ENCODE data around the gene CWC15. TPM values are rescaled to one million over a fixed set of nuclear protein-coding genes. Genes with fewer than 3 reads are reported as not detected.

Gene CWC15
- total RNA-seq, 4 donors from 2014 or later = 11.5 to 67.2 (median 56.9) TPM

- H3K27ac ChIP-seq = peak overlapping the region; percentile 83 to 94
- H3K4me3 ChIP-seq = no peak overlapping the region
- TF ChIP-seq POLR2A (IDR thresholded peaks at IDR 0.05) = no peak
- TF ChIP-seq, protein P1, sequence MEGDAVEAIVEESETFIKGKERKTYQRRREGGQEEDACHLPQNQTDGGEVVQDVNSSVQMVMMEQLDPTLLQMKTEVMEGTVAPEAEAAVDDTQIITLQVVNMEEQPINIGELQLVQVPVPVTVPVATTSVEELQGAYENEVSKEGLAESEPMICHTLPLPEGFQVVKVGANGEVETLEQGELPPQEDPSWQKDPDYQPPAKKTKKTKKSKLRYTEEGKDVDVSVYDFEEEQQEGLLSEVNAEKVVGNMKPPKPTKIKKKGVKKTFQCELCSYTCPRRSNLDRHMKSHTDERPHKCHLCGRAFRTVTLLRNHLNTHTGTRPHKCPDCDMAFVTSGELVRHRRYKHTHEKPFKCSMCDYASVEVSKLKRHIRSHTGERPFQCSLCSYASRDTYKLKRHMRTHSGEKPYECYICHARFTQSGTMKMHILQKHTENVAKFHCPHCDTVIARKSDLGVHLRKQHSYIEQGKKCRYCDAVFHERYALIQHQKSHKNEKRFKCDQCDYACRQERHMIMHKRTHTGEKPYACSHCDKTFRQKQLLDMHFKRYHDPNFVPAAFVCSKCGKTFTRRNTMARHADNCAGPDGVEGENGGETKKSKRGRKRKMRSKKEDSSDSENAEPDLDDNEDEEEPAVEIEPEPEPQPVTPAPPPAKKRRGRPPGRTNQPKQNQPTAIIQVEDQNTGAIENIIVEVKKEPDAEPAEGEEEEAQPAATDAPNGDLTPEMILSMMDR (IDR thresholded peaks at IDR 0.05) = no peak
- H3K27me3 ChIP-seq = no peaks in the 10 kb centered on the region
- intact Hi-C loops (cut with DNase I; ENCODE audit: low total_unique reads) = no loop called here
- peaks cover 8 to 13% of the 10 kb centered on the region in 2 donors for H3K4me1 ChIP-seq
- DNase-seq = no peak
- no peaks in the 10 kb centered on the region for H3K36me3 ChIP-seq
- H3K9me3 ChIP-seq = no peaks in the 10 kb centered on the region
Observed at GRCh38 chr11:94926271-94926625, 47.1 kb downstream of the CWC15 start.

DNA sequence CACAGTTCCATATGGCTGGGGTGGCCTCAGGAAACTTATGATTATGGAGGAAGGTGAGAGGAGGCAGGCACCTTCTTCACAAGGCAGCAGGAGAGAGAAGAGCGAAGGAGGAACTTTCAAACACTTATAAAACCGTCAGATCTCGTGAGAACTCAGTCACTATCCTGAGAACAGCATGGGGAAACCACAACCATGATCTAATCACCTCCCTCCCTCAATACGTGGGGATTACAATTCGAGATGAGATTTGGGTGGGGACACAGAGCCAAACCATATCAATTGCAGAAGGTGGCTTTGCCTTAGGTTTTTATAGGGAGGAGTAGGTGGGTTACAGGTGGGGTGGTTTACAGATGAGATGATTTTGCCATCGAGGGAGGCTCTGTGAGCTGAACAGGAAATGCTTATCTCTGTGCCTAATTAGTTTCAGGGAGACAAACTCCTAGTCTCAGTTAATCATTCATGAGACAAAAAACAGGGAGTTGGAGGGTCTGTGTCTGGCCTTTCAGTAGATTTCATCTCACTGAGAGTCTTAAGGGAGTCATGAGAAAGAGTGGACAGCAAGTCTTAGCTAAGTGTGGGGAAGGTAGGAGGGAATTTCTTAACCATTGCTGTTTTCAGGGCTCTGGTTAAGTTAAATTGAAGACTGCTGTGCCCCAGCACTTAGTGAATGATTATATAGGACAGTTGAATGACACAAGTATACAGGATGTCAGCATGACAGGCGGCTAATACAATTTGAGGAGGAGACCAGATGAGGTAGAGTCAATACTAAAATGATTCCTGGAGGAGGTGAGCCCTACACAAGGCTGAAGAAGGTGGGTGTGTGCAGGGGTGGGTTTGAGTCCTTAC is 47.7 kb downstream of the CWC15 start:
- H3K4me3 ChIP-seq = no peak overlapping the region
- intact Hi-C loops (cut with DNase I; ENCODE audit: low total_unique reads) = no loop called here
- TF ChIP-seq, protein P1 (IDR thresholded peaks at IDR 0.05) = no peak
- TF ChIP-seq POLR2A (IDR thresholded peaks at IDR 0.05) = no peak
- H3K27me3 ChIP-seq = no peaks in the 10 kb centered on the region
- no peak for DNase-seq
- peak overlapping the region; percentile 83 to 94 for H3K27ac ChIP-seq
- H3K4me1 ChIP-seq = peaks cover 8 to 13% of the 10 kb centered on the region in 2 donors
- no peaks in the 10 kb centered on the region for H3K36me3 ChIP-seq
- no peaks in the 10 kb centered on the region for H3K9me3 ChIP-seq

GRCh38 chr11:94924612-94925011 is 48.7 kb downstream of the CWC15 start:
- no peak for DNase-seq
- H3K4me3 ChIP-seq = no peak overlapping the region
- H3K27me3 ChIP-seq = no peaks in the 10 kb centered on the region
- intact Hi-C loops (cut with DNase I; ENCODE audit: low total_unique reads) = no loop called here
- H3K27ac ChIP-seq = peak overlapping the region; percentile 83 to 94
- TF ChIP-seq POLR2A (IDR thresholded peaks at IDR 0.05) = no peak
- peaks cover 8 to 13% of the 10 kb centered on the region in 2 donors for H3K4me1 ChIP-seq
- H3K9me3 ChIP-seq = no peaks in the 10 kb centered on the region
- no peaks in the 10 kb centered on the region for H3K36me3 ChIP-seq

DNA sequence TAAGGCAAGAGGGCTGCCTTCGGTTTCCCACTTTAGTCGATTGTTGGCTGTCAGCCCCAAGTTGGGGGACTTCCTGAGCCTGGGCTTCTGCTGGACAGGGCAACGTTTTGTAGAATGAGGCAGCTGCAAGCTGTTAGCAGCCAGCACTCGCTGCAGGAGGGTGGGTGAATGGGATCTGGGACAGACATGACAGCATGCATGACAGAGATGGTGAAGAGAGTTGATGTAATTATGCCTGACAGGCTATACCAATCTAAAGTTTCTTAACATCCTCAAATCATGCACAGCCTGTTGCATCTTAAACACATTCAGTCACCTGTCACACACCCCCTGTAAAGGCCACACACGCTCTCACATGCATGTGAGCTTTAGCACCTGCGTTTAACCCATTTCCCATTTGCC is 49.2 kb downstream of the CWC15 start:
- DNase-seq = no peak
- no peak overlapping the region for H3K4me3 ChIP-seq
- peak overlapping the region in 1 of 2 donors; percentile 94 for H3K27ac ChIP-seq
- no peaks in the 10 kb centered on the region for H3K27me3 ChIP-seq
- H3K36me3 ChIP-seq = no peaks in the 10 kb centered on the region
- no peaks in the 10 kb centered on the region for H3K9me3 ChIP-seq
- no peak for TF ChIP-seq POLR2A (IDR thresholded peaks at IDR 0.05)
- H3K4me1 ChIP-seq = peaks cover 8 to 13% of the 10 kb centered on the region in 2 donors
- intact Hi-C loops (cut with DNase I; ENCODE audit: low total_unique reads) = no loop called here

DNA sequence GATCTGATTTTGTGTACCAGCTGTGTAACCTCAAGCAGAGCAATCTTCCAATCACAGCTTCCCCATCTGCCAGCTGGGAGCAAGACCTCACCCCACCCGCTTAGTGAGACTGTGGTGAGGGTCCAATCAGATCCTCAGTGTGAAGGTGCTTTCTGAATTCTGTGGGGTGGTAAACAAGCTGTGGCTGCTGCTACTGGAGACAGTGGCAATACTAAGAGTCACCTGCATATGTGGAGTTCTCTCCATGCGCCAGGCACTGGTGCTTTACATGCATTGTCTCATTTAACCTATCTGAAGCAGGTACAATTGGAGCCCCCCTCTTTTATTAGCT is 50.4 kb downstream of the CWC15 start:
- DNase-seq = no peak
- H3K4me1 ChIP-seq = peaks cover 8 to 10% of the 10 kb centered on the region in 2 donors
- intact Hi-C loops (cut with DNase I; ENCODE audit: low total_unique reads) = no loop called here
- no peak overlapping the region for H3K4me3 ChIP-seq
- H3K27me3 ChIP-seq = no peaks in the 10 kb centered on the region
- H3K27ac ChIP-seq = no peak overlapping the region
- TF ChIP-seq, protein P1 (IDR thresholded peaks at IDR 0.05) = no peak
- no peak for TF ChIP-seq POLR2A (IDR thresholded peaks at IDR 0.05)
- no peaks in the 10 kb centered on the region for H3K36me3 ChIP-seq
- H3K9me3 ChIP-seq = no peaks in the 10 kb centered on the region

GRCh38 chr11:94922321-94923003 is 50.9 kb downstream of the CWC15 start:
- Histone ChIP-seq H3K4me1 (peaks cover 3 to 5% of the 10 kb centered on the region in 2 donors), H3K27ac (no peak overlapping the region), H3K4me3 (no peak overlapping the region), H3K36me3 (no peaks in the 10 kb centered on the region), H3K9me3 (no peaks in the 10 kb centered on the region), H3K27me3 (no peaks in the 10 kb centered on the region)
- TF ChIP-seq, protein P1 (IDR thresholded peaks at IDR 0.05) = no peak
- no peak for TF ChIP-seq POLR2A (IDR thresholded peaks at IDR 0.05)
- DNase-seq = no peak
- intact Hi-C loops (cut with DNase I; ENCODE audit: low total_unique reads) = no loop called here

Measured in uterus (tissue), 4 donors.